K562 (cell line): ENCODE results near the gene PRR16. TPM values are rescaled to one million over a fixed set of nuclear protein-coding genes. Genes with fewer than 3 reads are reported as not detected.

Source experiments
- ATAC-seq: fragments of 200-7000 bp; cut with Tn5 transposase; 3 replicates; pipeline ENCODE4 v1.9.1; 2020; ENCODE audit warnings: moderate library complexity
- BruUV-seq: library from RNA; stranded (reverse); fragments of 400-500 nt; replicated peaks from 2 replicates; lab custom pipeline; 2021; lab: Mats Ljungman, UMichigan
- CTCF ChIA-PET: fragments of 300-600 bp; formaldehyde crosslinking; extraction: SDS; loops from one replicate; lab custom pipeline; 2021; ENCODE audit warnings: low intra/inter-chr PET ratio; lab: Yijun Ruan, JAX
- POLR2A ChIA-PET: fragments of 300-600, 350-650 bp; sonication (Branson Sonifier 250); formaldehyde crosslinking; extraction: SDS; loops from one replicate; lab custom pipeline; 2021; ENCODE audit warnings: antibody characterized with exemption, inconsistent platforms; lab: Yijun Ruan, JAX
- DNase-seq, 4 experiments: peaks; one replicate each; pipeline versions ENCODE4 v3.0.0 to v3.0.0-alpha.2; 2011 to 2018; ENCODE audit warnings: low spot score in 3 of 4, mixed read lengths in 3 of 4; ENCODE audit errors: extremely low read depth in 1 of 4
- FAIRE-seq: peaks from 2 replicates; lab custom pipeline; 2011; peaks lifted over from hg19 to GRCh38; lab: Jason Lieb, UNC
- H2AFZ ChIP-seq: 2 replicates; pipeline ENCODE4 v1.6.0; 2011; ENCODE audit warnings: low read depth, low read length, control low read depth, inconsistent platforms
- H3K27ac ChIP-seq: fragments of 200-600 bp; 3 replicates; pipeline ENCODE4 v1.8.0; 2011; ENCODE audit warnings: low read depth, mild to moderate bottlenecking, control low read depth, inconsistent platforms, low read length, moderate library complexity, mixed read lengths; ENCODE audit errors: extremely low read depth
- H3K27me3 ChIP-seq, 2 experiments: fragments of 300-600 bp in 1 of 2; 2 replicates in 1 of 2; 3 replicates in 1 of 2; pipeline versions ENCODE4 v1.6.0 to v1.8.0; 2011; ENCODE audit warnings: inconsistent platforms in 2 of 2, low read length in 2 of 2, mild to moderate bottlenecking in 1 of 2, mixed read lengths in 1 of 2, moderate library complexity in 1 of 2; ENCODE audit not compliant: control insufficient read depth in 2 of 2, insufficient read depth in 2 of 2
- H3K36me3 ChIP-seq: fragments of 300-600 bp; 3 replicates; pipeline ENCODE4 v1.8.0; 2011; ENCODE audit warnings: mild to moderate bottlenecking, low read length, inconsistent platforms; ENCODE audit not compliant: control insufficient read depth, insufficient read depth
- H3K4me1 ChIP-seq, 2 experiments: fragments of 200-600 bp in 1 of 2; replicated peaks in 1 of 2; 2 replicates in 1 of 2; 3 replicates in 1 of 2; pipeline versions ENCODE4 v1.5.1 to v1.8.0; 2011; ENCODE audit warnings: inconsistent platforms in 2 of 2, low read length in 2 of 2, mild to moderate bottlenecking in 1 of 2, mixed read lengths in 1 of 2, moderate library complexity in 1 of 2; ENCODE audit not compliant: control insufficient read depth in 2 of 2, insufficient read depth in 2 of 2
- H3K4me2 ChIP-seq: 2 replicates; pipeline ENCODE4 v1.6.1; 2011; ENCODE audit warnings: low read length, control low read depth, inconsistent platforms, mixed read lengths; ENCODE audit not compliant: insufficient read depth
- H3K4me3 ChIP-seq: fragments of 200-600 bp; sonication (generic), shearing (Covaris generic); 2 replicates; pipeline ENCODE4 v1.5.1; 2016; ENCODE audit warnings: control low read depth, inconsistent platforms
- H3K79me2 ChIP-seq: fragments of 200-600 bp; 3 replicates; pipeline ENCODE4 v1.8.0; 2011; ENCODE audit warnings: low read length, inconsistent platforms; ENCODE audit not compliant: control insufficient read depth, insufficient read depth
- H3K9ac ChIP-seq, 2 experiments: 2 replicates each; pipeline versions ENCODE4 v1.6.0 to v1.6.1; 2011; ENCODE audit warnings: low read depth in 2 of 2, low read length in 2 of 2, control low read depth in 1 of 2, inconsistent platforms in 1 of 2, mild to moderate bottlenecking in 1 of 2, mixed read lengths in 1 of 2; ENCODE audit not compliant: insufficient read depth in 1 of 2
- H3K9me1 ChIP-seq: one replicate; pipeline ENCODE4 v1.6.0; 2011; ENCODE audit warnings: inconsistent platforms, mild to moderate bottlenecking, low read length, moderate library complexity; ENCODE audit not compliant: control insufficient read depth, insufficient read depth
- H3K9me3 ChIP-seq: replicated peaks from 2 replicates; pipeline ENCODE4 v1.5.1; 2011; ENCODE audit warnings: low read depth, low read length, inconsistent platforms; ENCODE audit not compliant: control insufficient read depth, insufficient read depth
- H4K20me1 ChIP-seq: replicated peaks from 2 replicates; pipeline ENCODE4 v1.6.1; 2011; ENCODE audit warnings: low read length, inconsistent platforms, mixed read lengths; ENCODE audit not compliant: control insufficient read depth, insufficient read depth
- ARID2 ChIP-seq: fragments of 450-650 bp; IDR thresholded peaks from 2 replicates; pipeline ENCODE4 v1.6.1; 2017; ENCODE audit warnings: antibody characterized with exemption, mild to moderate bottlenecking
- GABPB2 ChIP-seq: fragments of 250-450 bp; sonication (Bioruptor Pico); conservative IDR thresholded peaks from 2 replicates; pipeline ENCODE4 v1.5.1; 2021; ENCODE audit warnings: mild to moderate bottlenecking
- HCFC1 ChIP-seq: IDR thresholded peaks from 2 replicates; pipeline ENCODE4 v1.6.1; 2012; ENCODE audit warnings: low read depth, low read length, improper control_type of control experiment
- HDAC6 ChIP-seq: IDR thresholded peaks from 2 replicates; pipeline ENCODE4 v1.6.1; 2012; ENCODE audit warnings: low read depth, mild to moderate bottlenecking, control low read depth, inconsistent platforms, low read length, moderate library complexity
- KDM2B ChIP-seq: fragments of 250-450 bp; sonication (Bioruptor Pico); IDR thresholded peaks from 2 replicates; pipeline ENCODE4 v1.8.0; 2021; ENCODE audit warnings: mild to moderate bottlenecking, moderate library complexity
- KLF16 ChIP-seq: IDR thresholded peaks from 2 replicates; pipeline ENCODE4 v1.6.1; 2016; ENCODE audit warnings: antibody characterized with exemption
- RAD21 ChIP-seq, 2 experiments: fragments of 250-450 bp in 1 of 2; fragments of 450-650 bp in 1 of 2; sonication (Bioruptor Pico) in 1 of 2; formaldehyde crosslinking in 1 of 2; IDR thresholded peaks in 1 of 2; conservative IDR thresholded peaks in 1 of 2; 2 replicates each; pipeline versions ENCODE4 v1.4.0 to v1.8.0; 2020 to 2022; ENCODE audit warnings: mild to moderate bottlenecking in 2 of 2, moderate library complexity in 1 of 2
- SETDB1 ChIP-seq: IDR thresholded peaks from one replicate; pipeline ENCODE4 v1.6.1; 2012; ENCODE audit warnings: low read length, control low read depth, inconsistent platforms
- ZNF444 ChIP-seq: fragments of 250-450 bp; sonication (Bioruptor Pico); IDR thresholded peaks from 2 replicates; pipeline ENCODE4 v1.4.0; 2020; ENCODE audit warnings: mild to moderate bottlenecking, moderate library complexity
- ZNF785 ChIP-seq: fragments of 250-450 bp; sonication (Bioruptor Pico); IDR thresholded peaks from 2 replicates; pipeline ENCODE4 v1.4.0; 2020; ENCODE audit warnings: mild to moderate bottlenecking
- WGBS: fragments of 100-300 bp; shearing (Covaris generic); methylation state at CpG from one replicate; pipeline ENCODE4 v1.1.6; 2016; ENCODE audit warnings: low coverage, mixed read lengths; ENCODE audit not compliant: insufficient coverage; ENCODE audit errors: missing lambda C conversion rate; 5-methylcytosine and 5-hydroxymethylcytosine counted together
- in situ Hi-C: fragments of 300-500 bp; cut with MboI; formaldehyde crosslinking; loops from 4 replicates; pipeline ENCODE4 v1.15.0; 2018; ENCODE audit warnings: inconsistent platforms, mixed read lengths
- intact Hi-C: fragments of 100-400 bp; cut with micrococcal nuclease; formaldehyde crosslinking; loops from 2 replicates; pipeline ENCODE4 v1.14.2; 2022
- polyA plus RNA-seq, 8 experiments: library from polyadenylated mRNA; depleted of rRNA in 4 of 8; stranded (reverse) in 5 of 8; unstranded in 3 of 8; fragments of >200 nt; fragmentation: Nextera tagmentation in 2 of 8; fragmentation: Illumina TruSeq in 1 of 8; extraction: Ambion mirVana in 2 of 8; extraction: Trizol in 1 of 8; gene quantifications; 2 replicates each; pipeline versions ENCODE4 v1.2.1 to v1.2.3, GENCODE V29; 2011 to 2014; ENCODE audit warnings: inconsistent platforms in 1 of 8, missing spikeins in 1 of 8
- total RNA-seq, 7 experiments: library from RNA; depleted of rRNA in 6 of 7; stranded (reverse); fragments of >200 nt in 6 of 7; fragmentation: Illumina TruSeq in 2 of 7; extraction: Trizol in 2 of 7; gene quantifications; 2 replicates each; pipeline versions ENCODE4 v1.2.1 to v1.2.3, GENCODE V29; 2011 to 2021; ENCODE audit warnings: low replicate concordance in 1 of 7
- TF ChIP-seq, protein P1 (sequence below): fragments of 200-800 bp; sonication (Bioruptor generic); IDR thresholded peaks from 2 replicates; pipeline ENCODE4 v1.6.1; 2016; ENCODE audit warnings: missing genetic modification characterization, missing compliant biosample characterization
- TF ChIP-seq, protein P2 (sequence below), 3 experiments: IDR thresholded peaks in 2 of 3; conservative IDR thresholded peaks in 1 of 3; 2 replicates each; pipeline ENCODE4 v1.5.1; 2011 to 2012; ENCODE audit warnings: low read length in 3 of 3, mild to moderate bottlenecking in 3 of 3, control low read depth in 2 of 3, improper control_type of control experiment in 1 of 3, inconsistent platforms in 1 of 3, low read depth in 1 of 3, mixed read lengths in 1 of 3, moderate library complexity in 1 of 3; ENCODE audit not compliant: insufficient read depth in 2 of 3

PRR16 gene
- total and polyA plus RNA-seq, 9 of the 15 experiments (the other 6 are each of a cell fraction or from before 2014, with no cell fraction given), result 0.61 to 10.1 (median 3.3) TPM

DNA sequence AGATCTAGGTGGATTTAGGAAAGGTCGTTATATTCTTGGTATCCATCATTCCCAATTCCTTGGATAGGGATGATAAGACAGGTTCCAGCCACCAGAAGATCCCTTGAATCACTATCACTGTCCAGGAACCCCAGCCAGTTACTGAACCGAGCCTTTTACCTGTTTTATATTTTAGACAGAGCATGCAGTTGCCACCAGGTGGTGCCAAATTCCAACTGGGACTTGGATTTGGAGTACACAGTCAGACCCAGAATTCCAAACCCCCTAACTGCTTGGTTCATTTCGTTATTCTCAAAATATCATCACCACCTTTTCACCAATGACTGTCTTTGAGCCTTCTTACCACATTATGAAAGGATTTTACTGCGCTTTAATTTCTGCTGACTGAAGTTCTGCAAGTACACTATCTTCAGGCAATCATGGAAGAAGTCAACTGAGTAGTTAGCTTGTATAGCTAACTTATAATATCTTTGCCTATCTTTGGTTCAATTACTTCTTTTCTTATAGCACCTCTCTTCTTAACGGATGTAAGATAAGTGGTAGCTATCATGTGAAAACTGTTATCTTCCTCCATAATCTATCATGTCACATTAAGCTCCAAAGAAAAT lies 191.8 kb downstream of the PRR16 start:
- Histone ChIP-seq H3K4me3 (no peak overlapping the region), H3K79me2 (no peaks in the 10 kb centered on the region), H3K27ac (no peak overlapping the region), H3K4me1 (no peaks in the 10 kb centered on the region), H3K9me1 (no peaks in the 10 kb centered on the region), H3K9ac (no peak overlapping the region), H3K9me3 (no peaks in the 10 kb centered on the region), H4K20me1 (no peaks in the 10 kb centered on the region), H2AFZ (no peak overlapping the region), H3K36me3 (no peaks in the 10 kb centered on the region; the same call in 2 of the 3 replicates), H3K4me2 (no peak overlapping the region), H3K27me3 (no peaks in the 10 kb centered on the region)
- ChIA-PET POLR2A (no interaction called here), CTCF (interaction anchor here (0.6 kb wide), 2 partner anchors 358 to 588 kb away, joined by 3 to 5 read pairs; no protein-coding TSS in a partner anchor)
- DNase-seq, result peak; percentile 11 to 60 (median 17)
- in situ Hi-C loops, result no loop called here
- ATAC-seq, result peak; percentile 86
- WGBS, result 15% methylated on average over 5 of the region's 5 CpGs
- peak; percentile 63 for FAIRE-seq
- no TSS peak for BruUV-seq
- intact Hi-C loops, result loop anchor here (5.0 kb wide), 1 partner anchor 1291 kb away; no protein-coding TSS in a partner anchor
- TF ChIP-seq HDAC6 (no peak), GABPB2 (CRISPR knock-in tag) (no peak), KDM2B (CRISPR knock-in tag) (no peak), KLF16 (0 out of 2 replicates have a peak, but pooled peaks have one; percentile 9), RAD21 (CRISPR knock-in tag; conservative IDR thresholded peaks at IDR 0.05 in 1 of 2, IDR thresholded peaks at IDR 0.05 in 1 of 2) (peak; percentile 45 to 62), SETDB1 (no peak), ZNF444 (CRISPR knock-in tag) (no peak), ARID2 (no peak), ZNF785 (no peak), HCFC1 (no peak)
- TF ChIP-seq, protein P1, sequence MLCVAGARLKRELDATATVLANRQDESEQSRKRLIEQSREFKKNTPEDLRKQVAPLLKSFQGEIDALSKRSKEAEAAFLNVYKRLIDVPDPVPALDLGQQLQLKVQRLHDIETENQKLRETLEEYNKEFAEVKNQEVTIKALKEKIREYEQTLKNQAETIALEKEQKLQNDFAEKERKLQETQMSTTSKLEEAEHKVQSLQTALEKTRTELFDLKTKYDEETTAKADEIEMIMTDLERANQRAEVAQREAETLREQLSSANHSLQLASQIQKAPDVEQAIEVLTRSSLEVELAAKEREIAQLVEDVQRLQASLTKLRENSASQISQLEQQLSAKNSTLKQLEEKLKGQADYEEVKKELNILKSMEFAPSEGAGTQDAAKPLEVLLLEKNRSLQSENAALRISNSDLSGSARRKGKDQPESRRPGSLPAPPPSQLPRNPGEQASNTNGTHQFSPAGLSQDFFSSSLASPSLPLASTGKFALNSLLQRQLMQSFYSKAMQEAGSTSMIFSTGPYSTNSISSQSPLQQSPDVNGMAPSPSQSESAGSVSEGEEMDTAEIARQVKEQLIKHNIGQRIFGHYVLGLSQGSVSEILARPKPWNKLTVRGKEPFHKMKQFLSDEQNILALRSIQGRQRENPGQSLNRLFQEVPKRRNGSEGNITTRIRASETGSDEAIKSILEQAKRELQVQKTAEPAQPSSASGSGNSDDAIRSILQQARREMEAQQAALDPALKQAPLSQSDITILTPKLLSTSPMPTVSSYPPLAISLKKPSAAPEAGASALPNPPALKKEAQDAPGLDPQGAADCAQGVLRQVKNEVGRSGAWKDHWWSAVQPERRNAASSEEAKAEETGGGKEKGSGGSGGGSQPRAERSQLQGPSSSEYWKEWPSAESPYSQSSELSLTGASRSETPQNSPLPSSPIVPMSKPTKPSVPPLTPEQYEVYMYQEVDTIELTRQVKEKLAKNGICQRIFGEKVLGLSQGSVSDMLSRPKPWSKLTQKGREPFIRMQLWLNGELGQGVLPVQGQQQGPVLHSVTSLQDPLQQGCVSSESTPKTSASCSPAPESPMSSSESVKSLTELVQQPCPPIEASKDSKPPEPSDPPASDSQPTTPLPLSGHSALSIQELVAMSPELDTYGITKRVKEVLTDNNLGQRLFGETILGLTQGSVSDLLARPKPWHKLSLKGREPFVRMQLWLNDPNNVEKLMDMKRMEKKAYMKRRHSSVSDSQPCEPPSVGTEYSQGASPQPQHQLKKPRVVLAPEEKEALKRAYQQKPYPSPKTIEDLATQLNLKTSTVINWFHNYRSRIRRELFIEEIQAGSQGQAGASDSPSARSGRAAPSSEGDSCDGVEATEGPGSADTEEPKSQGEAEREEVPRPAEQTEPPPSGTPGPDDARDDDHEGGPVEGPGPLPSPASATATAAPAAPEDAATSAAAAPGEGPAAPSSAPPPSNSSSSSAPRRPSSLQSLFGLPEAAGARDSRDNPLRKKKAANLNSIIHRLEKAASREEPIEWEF, result no peak
- TF ChIP-seq, protein P2, sequence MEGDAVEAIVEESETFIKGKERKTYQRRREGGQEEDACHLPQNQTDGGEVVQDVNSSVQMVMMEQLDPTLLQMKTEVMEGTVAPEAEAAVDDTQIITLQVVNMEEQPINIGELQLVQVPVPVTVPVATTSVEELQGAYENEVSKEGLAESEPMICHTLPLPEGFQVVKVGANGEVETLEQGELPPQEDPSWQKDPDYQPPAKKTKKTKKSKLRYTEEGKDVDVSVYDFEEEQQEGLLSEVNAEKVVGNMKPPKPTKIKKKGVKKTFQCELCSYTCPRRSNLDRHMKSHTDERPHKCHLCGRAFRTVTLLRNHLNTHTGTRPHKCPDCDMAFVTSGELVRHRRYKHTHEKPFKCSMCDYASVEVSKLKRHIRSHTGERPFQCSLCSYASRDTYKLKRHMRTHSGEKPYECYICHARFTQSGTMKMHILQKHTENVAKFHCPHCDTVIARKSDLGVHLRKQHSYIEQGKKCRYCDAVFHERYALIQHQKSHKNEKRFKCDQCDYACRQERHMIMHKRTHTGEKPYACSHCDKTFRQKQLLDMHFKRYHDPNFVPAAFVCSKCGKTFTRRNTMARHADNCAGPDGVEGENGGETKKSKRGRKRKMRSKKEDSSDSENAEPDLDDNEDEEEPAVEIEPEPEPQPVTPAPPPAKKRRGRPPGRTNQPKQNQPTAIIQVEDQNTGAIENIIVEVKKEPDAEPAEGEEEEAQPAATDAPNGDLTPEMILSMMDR (IDR thresholded peaks at IDR 0.05 in 2 of 3, conservative IDR thresholded peaks at IDR 0.05 in 1 of 3; ENCODE audit: insufficient read depth in 2 of 3, low read depth in 1 of 3, low read length in 3 of 3), result peak; percentile 46 to 57 (median 54); a peak in 5 of 6 replicates
